NCI-H2196 (cell line): ENCODE results near the gene YPEL5.
"Not testable (repeated sequence)": the region's sequence is repeated elsewhere in the genome, so short reads cannot be mapped to it uniquely, and the experiment has no call there.

Source experiments
- DNase-seq: peaks from one replicate; lab custom pipeline; 2025; ENCODE audit not compliant: unreplicated experiment; lab: John Stamatoyannopoulos, UW

YPEL5 gene

DNA sequence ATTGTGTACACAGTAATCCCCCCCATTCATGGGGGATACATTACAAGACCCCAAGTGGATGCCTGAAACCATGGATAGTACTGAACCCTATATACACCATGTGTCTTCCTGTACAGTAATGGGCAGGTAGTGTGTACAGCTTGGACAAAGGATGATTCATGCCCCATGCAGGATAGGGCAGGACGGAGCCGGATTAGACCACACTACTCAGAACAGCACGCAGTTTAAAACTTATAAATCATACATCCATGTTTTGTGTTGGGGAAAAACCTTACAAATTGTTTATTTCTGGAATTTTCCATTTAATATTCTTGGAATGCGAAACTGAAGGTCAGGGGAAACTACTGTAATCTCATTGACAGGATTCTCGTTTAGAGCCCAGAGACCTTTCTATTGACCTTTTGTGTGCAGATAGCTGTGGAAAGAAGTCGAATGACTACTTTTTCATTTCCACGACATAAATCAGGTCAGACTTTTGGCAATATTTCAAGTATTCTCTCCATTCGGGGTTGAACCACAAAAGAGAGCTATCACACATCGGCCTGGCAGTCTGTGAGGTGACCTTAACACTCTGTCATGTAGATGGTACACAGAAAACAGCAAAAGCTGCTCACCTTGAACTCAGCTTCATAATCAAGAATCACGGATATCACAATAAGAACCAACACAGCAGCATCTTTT, 9.9 kb upstream of the YPEL5 start:
- DNase-seq = no peak

DNA sequence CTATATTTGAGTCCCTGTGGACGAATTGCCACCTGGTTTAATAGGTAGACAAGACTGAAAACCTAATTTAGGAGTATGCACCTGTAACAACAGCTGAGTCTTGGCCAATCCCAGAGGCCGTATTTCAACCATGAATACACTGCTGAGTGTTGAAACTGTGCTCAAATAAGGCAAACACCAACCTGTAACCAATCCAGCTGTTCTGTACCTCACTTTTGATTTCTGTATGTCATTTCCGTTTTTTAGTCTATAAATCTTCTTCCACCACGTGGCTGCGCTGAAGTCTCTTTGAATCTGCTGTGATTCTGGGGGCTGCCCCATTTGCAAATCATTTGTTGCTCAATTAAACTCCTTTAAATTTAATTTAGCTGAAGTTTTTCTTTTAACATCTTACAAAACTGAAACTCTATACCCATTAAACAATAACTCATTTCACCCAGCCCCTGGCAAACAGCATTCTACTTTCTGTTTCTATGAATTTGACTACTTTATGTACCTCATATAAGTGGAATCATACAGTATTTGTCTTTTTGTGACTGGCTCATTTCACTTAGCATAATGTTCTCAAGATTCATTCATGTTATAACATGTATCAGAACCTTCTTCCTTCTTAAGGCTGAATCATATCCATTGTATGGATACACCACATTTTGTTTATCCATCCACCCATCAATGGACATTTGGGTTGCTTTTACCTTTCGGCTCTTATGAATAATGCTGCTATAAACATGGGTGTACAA, 7.5 kb upstream of the YPEL5 start:
- no peak for DNase-seq

DNA sequence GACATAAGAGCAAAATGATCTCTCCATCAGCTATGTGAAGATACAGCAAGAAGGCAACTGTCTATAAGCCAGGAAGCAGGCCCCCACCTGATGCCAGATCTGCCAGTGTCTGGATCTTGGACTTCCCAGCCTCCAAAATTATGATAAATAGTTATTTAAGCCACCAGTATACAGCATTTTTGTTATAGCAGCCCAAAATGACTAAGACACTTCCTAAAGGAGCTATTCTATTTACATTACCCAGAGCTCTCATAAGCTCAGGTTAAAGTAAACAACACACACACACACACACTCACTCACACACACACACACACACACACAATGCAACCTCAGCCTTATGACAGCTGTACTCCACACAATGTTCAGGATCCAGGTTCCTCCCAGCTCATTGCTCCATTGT, 5.7 kb upstream of the YPEL5 start:
- DNase-seq = no peak

DNA sequence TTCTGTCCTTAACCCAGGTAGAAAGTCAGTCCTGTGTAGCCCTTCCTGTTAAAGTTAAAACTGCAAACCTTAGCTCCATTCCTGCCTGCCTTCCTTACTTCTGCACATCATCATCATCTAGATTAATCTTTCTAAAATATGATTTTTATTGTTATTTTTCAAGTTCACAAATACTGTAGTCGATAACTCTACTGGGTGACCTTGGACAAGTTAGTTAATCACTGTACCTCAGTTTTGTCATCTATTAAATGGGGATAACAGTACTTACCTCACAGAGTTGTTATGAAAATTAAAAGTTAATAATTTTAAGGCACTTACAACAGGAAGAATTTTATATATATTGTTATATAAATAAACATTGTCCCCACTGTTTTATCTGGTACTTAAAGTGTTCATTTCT, 2.5 kb upstream of the YPEL5 start:
- no peak for DNase-seq

DNA sequence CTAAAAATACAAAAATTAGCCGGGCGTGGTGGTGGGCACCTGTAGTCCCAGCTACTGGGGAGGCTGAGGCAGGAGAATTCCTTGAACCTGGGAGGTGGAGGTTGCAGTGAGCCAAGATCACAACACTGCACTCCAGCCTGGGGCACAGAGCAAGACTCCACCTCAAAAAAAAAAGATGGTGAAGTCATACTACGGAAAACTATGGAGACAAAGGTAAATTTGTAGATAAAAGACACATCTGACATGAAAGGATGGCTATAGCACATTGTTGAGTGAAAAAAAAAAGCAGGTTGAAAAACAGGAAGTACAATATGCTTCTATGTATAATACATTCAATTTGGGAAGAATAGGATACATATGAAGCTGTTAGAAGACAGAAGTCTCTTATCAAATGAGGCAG, 1.9 kb upstream of the YPEL5 start:
- not testable (repeated sequence) for DNase-seq

DNA sequence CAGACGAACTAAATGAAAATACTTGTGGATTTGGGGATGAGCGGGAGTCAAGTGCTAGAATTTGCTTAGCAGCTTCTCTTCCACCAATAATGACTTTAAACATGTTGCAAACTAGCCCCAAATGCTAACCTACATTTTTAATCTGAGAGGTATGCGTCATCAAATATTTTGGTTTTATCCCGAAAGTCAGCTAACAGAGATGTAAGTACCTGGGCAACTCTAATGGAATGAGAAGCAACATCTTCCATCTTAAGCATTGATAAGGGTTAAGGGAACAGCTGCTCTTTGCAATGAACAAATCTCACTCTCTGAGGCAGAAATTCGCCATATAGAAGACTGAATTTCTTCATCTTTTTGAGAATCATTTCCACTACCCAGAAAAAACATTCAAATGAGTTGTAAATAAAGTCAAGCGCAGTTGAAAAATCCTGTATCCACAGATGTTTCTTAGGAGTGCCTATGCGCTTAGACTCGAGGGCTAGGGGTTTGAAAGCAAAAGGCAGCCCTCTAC, 926 bp upstream of the YPEL5 start:
- DNase-seq = no peak

DNA sequence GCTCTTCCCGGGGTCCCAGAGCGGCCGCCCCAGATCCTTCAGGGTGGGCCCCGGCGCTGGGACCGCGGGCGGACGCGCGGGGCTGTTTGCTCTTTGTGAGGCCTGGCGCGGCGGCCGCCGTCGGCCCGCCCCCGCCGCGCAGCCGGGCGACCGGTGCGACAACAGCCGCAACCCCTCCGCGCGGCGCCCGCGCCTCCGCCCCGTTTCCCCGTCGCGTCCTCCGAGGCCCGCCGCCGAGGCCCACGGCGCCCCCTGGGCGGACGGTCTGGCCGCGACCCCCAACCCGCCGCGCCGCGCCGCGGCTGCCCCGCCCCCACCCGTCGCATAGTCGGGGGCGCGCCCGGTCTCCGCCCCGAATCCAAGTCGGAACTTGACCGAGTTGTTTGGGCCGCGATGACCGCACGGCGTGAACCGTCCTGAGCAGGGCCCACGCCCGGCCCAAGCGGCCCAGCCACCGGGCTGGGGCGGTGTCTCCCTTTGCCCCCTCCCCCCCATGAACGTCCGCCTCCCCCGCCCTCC, 448 bp downstream of the YPEL5 start:
- DNase-seq = no peak

DNA sequence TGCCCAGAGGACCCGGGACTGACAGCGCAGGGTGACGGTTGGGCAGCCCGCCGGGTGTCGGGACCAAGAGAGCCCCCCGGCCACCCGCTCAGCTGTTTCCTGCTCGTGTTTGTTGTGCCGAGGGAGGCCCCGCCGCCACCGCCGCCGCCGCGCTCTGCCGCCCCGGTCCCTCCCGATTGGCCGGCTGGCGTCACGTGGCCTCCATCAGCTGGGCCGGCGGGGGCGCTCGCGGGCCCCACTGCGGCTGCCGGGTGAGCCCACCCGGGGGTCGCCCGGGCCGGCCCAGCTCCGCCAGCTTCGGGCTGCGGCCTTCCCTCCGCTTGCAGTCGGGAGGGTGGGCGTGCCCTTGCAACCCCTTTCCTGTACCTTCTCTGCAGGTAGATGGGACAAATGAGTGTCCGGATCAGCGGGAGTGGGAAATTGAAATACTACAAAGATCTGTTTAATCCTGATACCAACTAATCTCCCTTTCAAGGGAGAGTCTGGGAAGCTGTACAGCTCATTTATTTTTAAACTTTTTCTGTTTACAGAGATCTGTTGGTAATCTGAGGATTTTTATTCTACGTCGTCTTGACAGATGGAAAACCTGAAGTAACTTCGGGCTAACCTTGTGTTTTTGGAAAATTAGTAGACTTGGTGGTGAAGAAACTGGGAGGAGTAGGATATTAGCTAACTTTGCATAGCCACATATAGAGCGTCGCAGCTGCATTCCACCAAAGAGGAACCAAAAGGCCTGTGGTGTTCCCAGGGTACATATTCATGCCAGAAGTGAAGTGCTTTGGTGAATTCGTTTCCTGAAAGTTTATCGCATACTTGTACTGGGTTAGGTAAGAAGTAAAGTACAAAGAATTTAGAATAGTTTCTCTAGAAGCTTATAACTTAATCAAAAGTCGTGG, 1.2 kb downstream of the YPEL5 start:
- peak; percentile 68 for DNase-seq

DNA sequence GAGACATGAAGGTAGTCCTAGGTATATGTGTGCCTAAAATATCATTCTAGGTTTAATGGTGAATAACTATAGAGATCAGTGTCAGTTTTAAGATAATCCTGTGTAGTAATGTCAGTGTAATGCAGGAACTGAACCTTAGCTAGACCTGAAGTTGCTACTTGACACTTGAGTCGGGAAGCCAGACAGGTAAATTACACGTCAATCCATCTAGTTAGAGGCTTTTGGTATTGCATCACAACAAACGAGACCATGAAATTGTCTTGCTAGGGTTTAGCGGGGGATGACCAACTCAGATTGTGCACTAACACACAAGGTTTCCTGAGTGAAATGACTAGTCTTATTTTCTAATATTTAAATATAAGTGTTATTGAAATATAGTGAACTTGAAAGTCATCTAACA, 2.0 kb downstream of the YPEL5 start:
- no peak for DNase-seq

DNA sequence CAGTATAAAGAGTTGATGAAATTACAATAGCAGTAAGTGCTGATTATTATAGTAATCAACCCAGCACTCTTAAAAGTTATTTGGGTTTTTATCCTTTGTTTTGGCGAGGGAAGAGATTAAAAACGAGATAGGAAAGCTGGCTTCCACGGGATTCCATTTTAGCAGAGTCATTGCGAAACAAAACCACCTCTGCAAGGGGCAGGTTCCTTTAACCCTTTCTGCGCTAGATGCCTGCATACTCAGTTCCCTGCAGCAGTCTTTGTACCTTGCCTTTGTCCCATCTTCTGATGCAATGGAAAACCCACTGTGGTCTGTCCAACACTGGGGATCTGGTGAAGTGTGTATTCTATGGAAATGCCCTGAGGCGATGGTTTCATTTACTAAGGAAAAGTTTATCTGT, 2.7 kb downstream of the YPEL5 start:
- no peak for DNase-seq

DNA sequence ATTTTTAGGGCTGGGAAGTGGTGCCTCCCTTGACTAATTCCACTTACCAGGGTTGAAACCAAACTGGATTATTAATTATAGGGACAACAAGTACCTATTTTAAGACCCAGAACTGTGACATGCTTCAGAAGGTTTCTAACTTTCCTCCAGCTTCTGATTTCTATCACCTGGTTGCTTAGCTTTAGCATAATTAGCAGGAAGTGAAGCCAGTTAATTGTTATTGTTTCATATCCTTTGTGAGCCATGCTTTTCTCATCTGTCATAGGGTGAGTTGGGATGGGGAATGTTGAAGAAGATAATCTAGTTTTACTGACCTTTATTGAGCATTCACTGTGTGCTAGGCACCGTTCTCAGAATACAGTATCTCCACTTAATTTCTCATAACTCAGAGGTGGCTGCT, 3.2 kb downstream of the YPEL5 start:
- DNase-seq = no peak

DNA sequence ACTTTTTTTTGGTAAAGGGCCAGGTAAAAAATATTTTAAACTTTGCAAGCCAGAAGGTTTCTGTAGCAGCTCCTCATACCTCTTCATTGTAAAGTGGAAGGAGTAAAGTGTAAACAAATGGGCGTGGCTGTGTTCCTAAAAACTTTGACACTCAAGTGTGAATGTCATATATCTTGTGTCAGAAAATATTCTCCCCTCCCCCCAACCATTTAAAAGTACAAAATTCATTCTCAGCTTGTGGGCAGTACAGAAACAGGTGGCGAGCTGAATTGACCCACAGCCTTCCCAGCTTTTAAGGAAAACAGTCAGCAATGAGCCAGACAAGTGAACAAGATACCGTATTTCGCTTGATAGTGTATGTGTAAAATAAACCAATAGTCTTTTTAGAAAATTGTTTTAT, 4.0 kb downstream of the YPEL5 start:
- no peak for DNase-seq

DNA sequence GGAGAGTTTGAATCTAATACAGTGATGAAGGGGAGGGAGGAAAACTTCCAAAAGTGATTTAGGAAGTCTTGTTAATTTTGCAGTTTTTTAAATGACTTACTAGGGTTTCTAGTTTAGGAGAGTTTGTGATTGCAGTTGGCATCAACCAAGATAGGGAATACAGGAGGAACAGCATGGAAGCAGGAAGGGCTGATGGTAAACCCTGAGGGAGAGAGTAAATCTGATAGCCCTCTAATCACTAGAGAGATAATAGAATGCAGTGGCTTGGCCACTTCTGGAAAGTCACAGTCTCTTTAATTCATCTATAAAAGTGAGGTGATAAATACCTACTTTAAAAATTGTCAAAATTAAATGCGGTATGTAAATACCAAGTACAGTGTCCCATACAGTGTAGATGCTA, 5.6 kb downstream of the YPEL5 start:
- no peak for DNase-seq

DNA sequence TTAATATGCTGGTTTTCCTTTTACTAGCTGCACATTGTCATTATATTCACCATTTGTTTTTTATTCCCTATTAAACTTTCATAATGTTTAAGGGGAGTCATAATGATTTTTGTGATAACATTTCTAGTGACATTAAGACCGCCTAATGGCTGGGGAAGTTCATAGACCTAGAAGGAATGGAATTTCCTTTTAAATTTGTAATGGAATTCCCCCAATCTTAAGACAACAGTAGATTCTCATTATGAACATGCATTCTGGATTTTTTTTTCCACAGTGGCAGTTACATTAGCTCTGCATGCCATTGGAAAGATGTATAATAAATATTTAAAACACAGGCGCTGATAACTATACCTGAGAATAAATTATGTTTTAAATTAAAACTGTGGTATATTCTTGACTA, 8.4 kb downstream of the YPEL5 start:
- no peak for DNase-seq

DNA sequence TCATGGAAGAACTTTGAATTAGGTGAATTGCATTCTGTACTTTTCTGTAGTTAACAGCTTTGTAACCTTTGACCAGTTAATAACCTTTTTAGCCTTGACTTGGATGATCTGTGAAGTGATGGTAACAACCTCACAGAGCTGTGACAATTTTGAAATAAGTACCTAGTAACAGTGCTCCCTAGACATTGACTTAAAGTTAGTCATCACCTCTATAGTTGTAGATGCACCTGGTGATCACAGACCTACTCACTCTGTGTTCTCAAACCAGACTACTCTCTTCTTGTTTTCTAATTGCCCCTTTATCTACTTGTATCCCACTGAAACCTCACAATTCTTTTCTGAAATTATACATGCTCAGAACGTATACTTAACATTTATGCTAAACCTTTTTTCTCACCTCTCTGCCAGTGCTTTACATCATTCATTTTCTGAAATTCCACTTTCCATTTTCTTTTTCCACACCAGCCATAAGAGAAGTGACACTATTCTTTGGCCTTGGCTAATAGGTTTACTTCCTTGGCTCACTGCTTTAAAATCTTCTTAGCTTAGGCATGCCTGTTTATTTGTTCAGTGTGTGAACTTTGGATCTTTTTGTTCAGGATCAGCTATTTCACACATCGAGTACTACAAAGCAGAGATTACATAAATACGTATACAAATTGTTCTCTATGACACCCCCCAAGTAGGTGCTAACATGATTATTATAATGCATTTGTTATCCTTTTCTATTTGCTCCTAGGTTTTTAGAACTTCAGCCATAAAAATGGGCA, 9.3 kb downstream of the YPEL5 start:
- DNase-seq = no peak

DNA sequence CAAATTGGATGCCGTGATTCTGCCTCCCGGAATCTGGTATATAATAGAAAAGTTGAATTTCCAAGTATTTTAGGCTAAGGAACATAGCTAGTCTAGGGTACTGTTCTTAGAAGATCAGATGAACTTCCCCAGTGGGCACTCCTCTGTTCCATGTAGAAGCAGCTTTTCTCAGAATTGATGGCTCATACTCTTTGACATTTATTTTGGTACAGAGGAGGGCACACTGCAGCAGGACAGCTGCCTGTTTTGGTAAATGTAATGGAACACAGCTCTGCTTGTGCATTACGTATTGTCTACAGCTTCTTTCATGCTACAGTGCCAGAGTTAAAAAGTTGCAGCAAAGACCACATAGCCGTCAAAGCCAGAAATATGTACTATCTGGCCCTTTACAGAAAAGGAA, 10.8 kb downstream of the YPEL5 start:
- no peak for DNase-seq

DNA sequence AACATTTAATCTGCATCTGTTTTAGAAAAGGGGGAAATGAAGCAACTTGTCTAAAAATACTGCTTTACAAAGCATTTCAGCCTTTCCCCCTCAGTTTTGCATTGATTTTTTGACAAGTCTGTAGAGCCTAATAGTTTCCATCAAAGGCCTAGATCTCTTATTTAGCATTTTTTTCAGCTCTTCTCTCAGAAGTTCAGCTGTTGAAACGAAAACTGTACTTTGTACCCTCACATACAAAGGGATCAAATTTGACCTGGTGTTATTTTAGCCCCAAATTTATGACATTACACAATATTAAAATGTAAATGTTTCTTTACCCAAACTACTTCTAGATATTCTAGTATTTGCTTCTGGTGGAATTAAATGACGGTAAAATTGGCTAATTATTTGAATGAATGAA, 13.0 kb downstream of the YPEL5 start:
- DNase-seq = no peak

DNA sequence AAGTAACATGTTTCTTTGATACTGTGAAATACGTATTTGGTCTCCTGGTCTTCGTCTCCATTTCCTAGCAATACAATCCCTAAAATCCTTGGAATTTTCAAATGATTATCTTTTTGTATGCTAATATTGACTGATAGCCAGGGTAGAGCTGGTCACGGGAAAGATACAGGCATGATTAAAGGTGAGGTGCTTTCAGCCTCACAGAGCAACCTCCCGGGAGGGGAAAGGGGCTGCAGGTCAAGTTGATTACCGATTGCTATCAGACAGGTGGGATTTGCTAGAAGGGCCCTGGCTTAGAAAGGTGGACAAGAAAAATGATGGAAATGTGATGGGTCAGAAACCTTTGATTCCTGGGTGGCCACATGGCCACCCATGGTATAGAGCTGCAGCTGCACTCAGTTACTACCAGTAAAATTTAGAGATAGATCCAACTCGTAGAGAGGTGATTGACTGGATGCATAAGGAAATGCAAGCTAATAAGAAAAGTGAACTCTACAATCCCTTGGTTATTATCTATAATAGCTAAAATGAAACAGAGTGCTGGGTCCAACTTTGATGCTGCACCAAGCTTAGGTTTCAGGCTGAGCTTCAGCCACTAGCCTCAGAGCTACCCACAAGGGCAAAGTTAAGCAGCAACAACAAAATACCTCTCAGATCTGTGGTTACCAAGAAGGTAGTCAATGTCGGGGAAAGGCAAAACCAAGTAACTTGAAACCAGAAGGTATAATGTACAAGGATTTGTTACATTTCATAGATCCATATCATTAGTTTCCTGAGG, 15.3 kb downstream of the YPEL5 start:
- no peak for DNase-seq

DNA sequence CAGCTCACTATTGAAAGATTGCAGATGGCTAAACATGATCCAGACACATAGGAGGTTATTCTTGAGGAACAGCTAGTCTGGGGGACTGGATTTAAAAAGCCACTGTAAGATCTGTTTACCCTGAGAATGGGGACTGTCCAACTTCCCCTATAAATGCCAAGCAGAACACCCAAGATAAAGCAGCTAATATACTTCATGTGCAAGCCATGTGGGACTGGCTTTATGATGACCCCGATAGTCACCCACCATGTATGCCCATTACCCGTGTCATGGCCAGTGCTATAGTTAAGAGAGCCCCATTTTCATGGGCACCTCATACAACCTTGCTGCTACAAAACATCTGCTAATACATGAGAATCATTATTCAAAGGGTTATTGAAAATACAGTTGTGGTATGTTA, 16.0 kb downstream of the YPEL5 start:
- DNase-seq = no peak
